Panc1 (cell line): ENCODE data around the gene TRPM4. TPM values are rescaled to one million over a fixed set of nuclear protein-coding genes. Genes with fewer than 3 reads are reported as not detected.

ENCODE experiments used
- ATAC-seq: fragments of 200-7000 bp; cut with Tn5 transposase; 2 replicates; pipeline ENCODE4 v1.9.1; 2020; ENCODE audit warnings: mild to moderate bottlenecking, moderate library complexity
- BruUV-seq: library from RNA; stranded (reverse); fragments of 400-500 nt; replicated peaks from 2 replicates; lab custom pipeline; 2021; lab: Mats Ljungman, UMichigan
- CTCF ChIA-PET: fragments of 300-600 bp; sonication (Branson Sonifier 250); formaldehyde crosslinking; loops from one replicate; lab custom pipeline; 2022; ENCODE audit warnings: antibody characterized with exemption; lab: Charles Lee
- POLR2A ChIA-PET: fragments of 300-600 bp; sonication (Branson Sonifier 250); formaldehyde crosslinking; loops from one replicate; lab custom pipeline; 2022; ENCODE audit warnings: antibody characterized with exemption; lab: Charles Lee
- DNase-seq: peaks from one replicate; pipeline ENCODE4 v3.0.0-alpha.2; 2010; ENCODE audit warnings: low read depth, low spot score
- H3K27ac ChIP-seq: 2 replicates; pipeline ENCODE4 v1.5.1; 2011; ENCODE audit warnings: mild to moderate bottlenecking, low read length, inconsistent platforms
- H3K27me3 ChIP-seq: fragments of 200-500 bp; sonication (Bioruptor generic); 2 replicates; pipeline ENCODE4 v1.6.0; 2014; ENCODE audit warnings: low read length, inconsistent platforms; ENCODE audit not compliant: control insufficient read depth, insufficient read depth
- H3K36me3 ChIP-seq: fragments of 200-500 bp; sonication (Bioruptor generic); 2 replicates; pipeline ENCODE4 v1.5.1; 2014; ENCODE audit warnings: inconsistent platforms, mild to moderate bottlenecking, low read length, moderate library complexity; ENCODE audit not compliant: control insufficient read depth, insufficient read depth
- H3K4me1 ChIP-seq: 2 replicates; pipeline ENCODE4 v1.5.1; 2011; ENCODE audit warnings: inconsistent platforms, mild to moderate bottlenecking, low read length, moderate library complexity; ENCODE audit not compliant: control insufficient read depth, insufficient read depth
- H3K4me3 ChIP-seq, 2 experiments: 2 replicates each; pipeline ENCODE4 v1.5.1; 2011 to 2012; ENCODE audit warnings: low read depth in 2 of 2, low read length in 2 of 2, mild to moderate bottlenecking in 2 of 2, inconsistent platforms in 1 of 2, moderate library complexity in 1 of 2
- H3K9me3 ChIP-seq: fragments of 200-500 bp; sonication (Bioruptor generic); 2 replicates; pipeline ENCODE4 v1.5.1; 2014; ENCODE audit warnings: low read depth, mild to moderate bottlenecking, inconsistent platforms, low read length, moderate library complexity; ENCODE audit not compliant: control insufficient read depth, insufficient read depth
- POLR2AphosphoS5 ChIP-seq: IDR thresholded peaks from 2 replicates; pipeline ENCODE4 v1.6.1; 2012; ENCODE audit warnings: mild to moderate bottlenecking, low read depth, low read length, moderate library complexity
- SIN3A ChIP-seq: IDR thresholded peaks from 2 replicates; pipeline ENCODE4 v1.6.1; 2012; ENCODE audit warnings: low read depth, mild to moderate bottlenecking, low read length, moderate library complexity, borderline replicate concordance; ENCODE audit not compliant: insufficient read depth
- TCF7L2 ChIP-seq: IDR thresholded peaks from 2 replicates; pipeline ENCODE4 v1.6.1; 2011; ENCODE audit warnings: mild to moderate bottlenecking, low read depth, low read length, inconsistent platforms
- in situ Hi-C: cut with HindIII; loops from 2 replicates; pipeline ENCODE4 v1.10.0; 2016; ENCODE audit warnings: low sequenced_read_pairs, low pct_unique_long_range_greater_than_20kb
- intact Hi-C: fragments of 100-400 bp; cut with micrococcal nuclease; formaldehyde crosslinking; loops from one replicate; pipeline ENCODE4 v1.10.0; 2022; ENCODE audit not compliant: unreplicated experiment
- total RNA-seq: library from RNA; stranded (reverse); gene quantifications from one replicate; pipeline ENCODE4 v1.2.1, GENCODE V29; 2021; ENCODE audit not compliant: unreplicated experiment
- TF ChIP-seq, protein P1 (sequence below), 2 experiments: IDR thresholded peaks; 2 replicates each; pipeline ENCODE4 v1.6.1; 2011 to 2012; ENCODE audit warnings: low read depth in 2 of 2, control low read depth in 1 of 2, low read length in 1 of 2, mild to moderate bottlenecking in 1 of 2, moderate library complexity in 1 of 2; ENCODE audit not compliant: insufficient read depth in 1 of 2
- TF ChIP-seq, protein P2 (sequence below): fragments of 450-650 bp; IDR thresholded peaks from 2 replicates; pipeline ENCODE4 v1.5.1; 2017; ENCODE audit warnings: mild to moderate bottlenecking

The TRPM4 gene
- total RNA-seq, 1 experiment from 2014 or later = 19.4 TPM

DNA sequence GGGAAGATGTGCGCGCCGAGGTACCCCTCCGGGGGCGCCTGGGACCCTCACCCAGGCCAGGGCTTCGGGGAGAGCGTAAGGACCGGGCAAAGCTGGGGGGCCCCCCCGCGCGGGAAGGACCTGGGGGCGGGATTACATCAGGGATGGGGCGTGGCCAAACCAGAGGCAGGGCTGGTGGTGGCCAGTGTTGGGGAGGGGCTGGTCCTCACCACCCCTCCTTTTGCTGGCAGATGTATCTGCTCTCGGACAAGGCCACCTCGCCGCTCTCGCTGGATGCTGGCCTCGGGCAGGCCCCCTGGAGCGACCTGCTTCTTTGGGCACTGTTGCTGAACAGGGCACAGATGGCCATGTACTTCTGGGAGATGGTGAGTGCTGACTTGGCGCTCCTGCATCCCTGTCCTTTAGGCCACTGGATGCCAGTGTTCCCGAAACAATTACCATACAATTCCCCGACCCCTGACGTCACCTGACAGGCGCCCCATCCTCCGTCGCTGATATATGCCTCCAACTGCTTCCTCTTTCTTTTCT, 25.3 kb downstream of the TRPM4 start:
- H3K4me3 ChIP-seq = no peak overlapping the region
- TF ChIP-seq SIN3A = no peak
- CTCF ChIA-PET = no interaction called here
- ATAC-seq (no peak), DNase-seq (no peak)
- no TSS peak for BruUV-seq
- POLR2A ChIA-PET = no interaction called here
- no peaks in the 10 kb centered on the region for H3K9me3 ChIP-seq
- no peaks in the 10 kb centered on the region for H3K36me3 ChIP-seq
- in situ Hi-C loops (no loop called here), intact Hi-C loops (no loop called here)
- no peaks in the 10 kb centered on the region for H3K4me1 ChIP-seq
- H3K27me3 ChIP-seq = no peaks in the 10 kb centered on the region
- H3K27ac ChIP-seq = no peak overlapping the region

GRCh38 chr19:49186108-49186507, 28.5 kb downstream of the TRPM4 start:
- no peak for DNase-seq
- no peaks in the 10 kb centered on the region for H3K36me3 ChIP-seq
- no peaks in the 10 kb centered on the region for H3K9me3 ChIP-seq
- CTCF ChIA-PET = no interaction called here
- BruUV-seq = no TSS peak
- no peak overlapping the region for H3K27ac ChIP-seq
- no peaks in the 10 kb centered on the region for H3K27me3 ChIP-seq
- TF ChIP-seq, protein P1, sequence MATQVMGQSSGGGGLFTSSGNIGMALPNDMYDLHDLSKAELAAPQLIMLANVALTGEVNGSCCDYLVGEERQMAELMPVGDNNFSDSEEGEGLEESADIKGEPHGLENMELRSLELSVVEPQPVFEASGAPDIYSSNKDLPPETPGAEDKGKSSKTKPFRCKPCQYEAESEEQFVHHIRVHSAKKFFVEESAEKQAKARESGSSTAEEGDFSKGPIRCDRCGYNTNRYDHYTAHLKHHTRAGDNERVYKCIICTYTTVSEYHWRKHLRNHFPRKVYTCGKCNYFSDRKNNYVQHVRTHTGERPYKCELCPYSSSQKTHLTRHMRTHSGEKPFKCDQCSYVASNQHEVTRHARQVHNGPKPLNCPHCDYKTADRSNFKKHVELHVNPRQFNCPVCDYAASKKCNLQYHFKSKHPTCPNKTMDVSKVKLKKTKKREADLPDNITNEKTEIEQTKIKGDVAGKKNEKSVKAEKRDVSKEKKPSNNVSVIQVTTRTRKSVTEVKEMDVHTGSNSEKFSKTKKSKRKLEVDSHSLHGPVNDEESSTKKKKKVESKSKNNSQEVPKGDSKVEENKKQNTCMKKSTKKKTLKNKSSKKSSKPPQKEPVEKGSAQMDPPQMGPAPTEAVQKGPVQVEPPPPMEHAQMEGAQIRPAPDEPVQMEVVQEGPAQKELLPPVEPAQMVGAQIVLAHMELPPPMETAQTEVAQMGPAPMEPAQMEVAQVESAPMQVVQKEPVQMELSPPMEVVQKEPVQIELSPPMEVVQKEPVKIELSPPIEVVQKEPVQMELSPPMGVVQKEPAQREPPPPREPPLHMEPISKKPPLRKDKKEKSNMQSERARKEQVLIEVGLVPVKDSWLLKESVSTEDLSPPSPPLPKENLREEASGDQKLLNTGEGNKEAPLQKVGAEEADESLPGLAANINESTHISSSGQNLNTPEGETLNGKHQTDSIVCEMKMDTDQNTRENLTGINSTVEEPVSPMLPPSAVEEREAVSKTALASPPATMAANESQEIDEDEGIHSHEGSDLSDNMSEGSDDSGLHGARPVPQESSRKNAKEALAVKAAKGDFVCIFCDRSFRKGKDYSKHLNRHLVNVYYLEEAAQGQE (IDR thresholded peaks at IDR 0.05; ENCODE audit: insufficient read depth in 1 of 2, low read depth in 2 of 2, low read length in 1 of 2) = no peak
- TF ChIP-seq SIN3A (no peak), POLR2AphosphoS5 (no peak), TCF7L2 (no peak)
- TF ChIP-seq, protein P2, sequence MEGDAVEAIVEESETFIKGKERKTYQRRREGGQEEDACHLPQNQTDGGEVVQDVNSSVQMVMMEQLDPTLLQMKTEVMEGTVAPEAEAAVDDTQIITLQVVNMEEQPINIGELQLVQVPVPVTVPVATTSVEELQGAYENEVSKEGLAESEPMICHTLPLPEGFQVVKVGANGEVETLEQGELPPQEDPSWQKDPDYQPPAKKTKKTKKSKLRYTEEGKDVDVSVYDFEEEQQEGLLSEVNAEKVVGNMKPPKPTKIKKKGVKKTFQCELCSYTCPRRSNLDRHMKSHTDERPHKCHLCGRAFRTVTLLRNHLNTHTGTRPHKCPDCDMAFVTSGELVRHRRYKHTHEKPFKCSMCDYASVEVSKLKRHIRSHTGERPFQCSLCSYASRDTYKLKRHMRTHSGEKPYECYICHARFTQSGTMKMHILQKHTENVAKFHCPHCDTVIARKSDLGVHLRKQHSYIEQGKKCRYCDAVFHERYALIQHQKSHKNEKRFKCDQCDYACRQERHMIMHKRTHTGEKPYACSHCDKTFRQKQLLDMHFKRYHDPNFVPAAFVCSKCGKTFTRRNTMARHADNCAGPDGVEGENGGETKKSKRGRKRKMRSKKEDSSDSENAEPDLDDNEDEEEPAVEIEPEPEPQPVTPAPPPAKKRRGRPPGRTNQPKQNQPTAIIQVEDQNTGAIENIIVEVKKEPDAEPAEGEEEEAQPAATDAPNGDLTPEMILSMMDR = no peak
- ATAC-seq = no peak
- intact Hi-C loops = no loop called here
- no peak overlapping the region for H3K4me3 ChIP-seq
- POLR2A ChIA-PET = interaction anchor here (0.6 kb wide), 1 partner anchor 23 kb away, joined by 7 read pairs; no protein-coding TSS in a partner anchor
- in situ Hi-C loops = no loop called here
- no peaks in the 10 kb centered on the region for H3K4me1 ChIP-seq

- intact Hi-C loops = no loop called here
- DNase-seq (no peak), ATAC-seq (no peak)
- Histone ChIP-seq H3K27me3 (no peaks in the 10 kb centered on the region), H3K4me1 (no peaks in the 10 kb centered on the region), H3K36me3 (no peaks in the 10 kb centered on the region), H3K9me3 (no peaks in the 10 kb centered on the region), H3K4me3 (no peak overlapping the region), H3K27ac (no peak overlapping the region)
- POLR2A ChIA-PET = no interaction called here
- TF ChIP-seq, protein P2 = no peak
- CTCF ChIA-PET = no interaction called here
- in situ Hi-C loops = no loop called here
- BruUV-seq = no TSS peak
Observed at GRCh38 chr19:49188626-49189200, 31.1 kb downstream of the TRPM4 start.
